SK-N-SH treated with all-trans-retinoic acid at 6 μM for 48 hours (cell line): ENCODE results near the gene ARID4B.
"Not testable (repeated sequence)": the region's sequence is repeated elsewhere in the genome, so short reads cannot be mapped to it uniquely, and the experiment has no call there.

Experiments used
- ATAC-seq: fragments of 200-7000 bp; cut with Tn5 transposase; 3 replicates; pipeline ENCODE4 v1.9.1; 2020; ENCODE audit warnings: mild to moderate bottlenecking, moderate library complexity
- ARNTL ChIP-seq: fragments of 450-650 bp; formaldehyde crosslinking; IDR thresholded peaks from 2 replicates; pipeline ENCODE4 v1.5.0; 2020; ENCODE audit warnings: low read depth, mild to moderate bottlenecking, moderate library complexity, borderline replicate concordance
- BACH2 ChIP-seq: fragments of 250-450 bp; sonication (Bioruptor Pico); IDR thresholded peaks from 2 replicates; pipeline ENCODE4 v1.9.0; 2021; ENCODE audit warnings: mild to moderate bottlenecking, borderline replicate concordance
- CSDC2 ChIP-seq: fragments of 250-450 bp; sonication (Bioruptor Pico); IDR thresholded peaks from 2 replicates; pipeline ENCODE4 v1.5.0; 2020; ENCODE audit warnings: mild to moderate bottlenecking, moderate library complexity
- ESRRG ChIP-seq: fragments of 250-450 bp; sonication (Bioruptor Pico); IDR thresholded peaks from 2 replicates; pipeline ENCODE4 v1.6.1; 2021; ENCODE audit warnings: mild to moderate bottlenecking
- GLIS3 ChIP-seq: fragments of 250-450 bp; sonication (Bioruptor Pico); IDR thresholded peaks from 2 replicates; pipeline ENCODE4 v1.5.0; 2020; ENCODE audit warnings: mild to moderate bottlenecking, moderate library complexity
- ISL1 ChIP-seq: fragments of 250-450 bp; sonication (Bioruptor Pico); IDR thresholded peaks from 2 replicates; pipeline ENCODE4 v2.1.2; 2022; ENCODE audit warnings: mild to moderate bottlenecking, moderate library complexity
- OSR1 ChIP-seq: fragments of 250-450 bp; sonication (Bioruptor Pico); IDR thresholded peaks from 2 replicates; pipeline ENCODE4 v1.8.0; 2022; ENCODE audit warnings: moderate library complexity, mild to moderate bottlenecking, inconsistent platforms
- PATZ1 ChIP-seq: fragments of 250-450 bp; sonication (Bioruptor Pico); IDR thresholded peaks from 2 replicates; pipeline ENCODE4 v1.8.0; 2020; ENCODE audit warnings: mild to moderate bottlenecking, moderate library complexity, borderline replicate concordance
- PPARA ChIP-seq: fragments of 250-450 bp; sonication (Bioruptor Pico); IDR thresholded peaks from 2 replicates; pipeline ENCODE4 v1.5.0; 2020; ENCODE audit warnings: mild to moderate bottlenecking, borderline replicate concordance
- RARB ChIP-seq: fragments of 250-450 bp; sonication (Bioruptor Pico); IDR thresholded peaks from 2 replicates; pipeline ENCODE4 v1.8.0; 2021; ENCODE audit warnings: mild to moderate bottlenecking, moderate library complexity
- SNAI2 ChIP-seq: fragments of 250-450 bp; sonication (Bioruptor Pico); IDR thresholded peaks from 2 replicates; pipeline ENCODE4 v1.5.0; 2020; ENCODE audit warnings: mild to moderate bottlenecking, moderate library complexity
- TCF4 ChIP-seq: fragments of 250-450 bp; sonication (Bioruptor Pico); IDR thresholded peaks from 2 replicates; pipeline ENCODE4 v1.8.0; 2021; ENCODE audit warnings: mild to moderate bottlenecking, moderate library complexity, borderline replicate concordance
- TOX ChIP-seq: fragments of 250-450 bp; sonication (Bioruptor Pico); IDR thresholded peaks from 2 replicates; pipeline ENCODE4 v1.8.0; 2021; ENCODE audit warnings: mild to moderate bottlenecking, moderate library complexity, borderline replicate concordance
- TSHZ2 ChIP-seq: fragments of 250-450 bp; sonication (Bioruptor Pico); IDR thresholded peaks from 2 replicates; pipeline ENCODE4 v1.5.0; 2020; ENCODE audit warnings: mild to moderate bottlenecking, moderate library complexity
- ZC3H10 ChIP-seq: fragments of 250-450 bp; sonication (Bioruptor Pico); IDR thresholded peaks from 2 replicates; pipeline ENCODE4 v1.5.1; 2021; ENCODE audit warnings: mild to moderate bottlenecking, moderate library complexity
- ZFP3 ChIP-seq: fragments of 250-450 bp; sonication (Bioruptor Pico); IDR thresholded peaks from 2 replicates; pipeline ENCODE4 v1.5.0; 2020; ENCODE audit warnings: mild to moderate bottlenecking, moderate library complexity
- ZFP30 ChIP-seq: fragments of 450-650 bp; formaldehyde crosslinking; IDR thresholded peaks from 2 replicates; pipeline ENCODE4 v1.5.0; 2022; ENCODE audit warnings: mild to moderate bottlenecking, moderate library complexity
- ZNF70 ChIP-seq: fragments of 450-650 bp; formaldehyde crosslinking; IDR thresholded peaks from 2 replicates; pipeline ENCODE4 v1.5.0; 2020; ENCODE audit warnings: mild to moderate bottlenecking, moderate library complexity
- ZNF8 ChIP-seq: fragments of 450-650 bp; formaldehyde crosslinking; IDR thresholded peaks from 2 replicates; pipeline ENCODE4 v1.5.0; 2020; ENCODE audit warnings: mild to moderate bottlenecking, moderate library complexity
- TF ChIP-seq, protein P1 (sequence below): fragments of 250-450 bp; sonication (Bioruptor Pico); IDR thresholded peaks from 2 replicates; pipeline ENCODE4 v1.8.0; 2021; ENCODE audit warnings: low read depth, mild to moderate bottlenecking, moderate library complexity, borderline replicate concordance
- TF ChIP-seq, protein P2 (sequence below): fragments of 250-450 bp; sonication (Bioruptor Pico); IDR thresholded peaks from 2 replicates; pipeline ENCODE4 v1.5.1; 2020; ENCODE audit warnings: low read depth, mild to moderate bottlenecking, moderate library complexity
- TF ChIP-seq, protein P3 (sequence below): fragments of 250-450 bp; sonication (Bioruptor Pico); IDR thresholded peaks from 2 replicates; pipeline ENCODE4 v1.5.1; 2021; ENCODE audit warnings: mild to moderate bottlenecking, moderate library complexity

ARID4B gene

DNA sequence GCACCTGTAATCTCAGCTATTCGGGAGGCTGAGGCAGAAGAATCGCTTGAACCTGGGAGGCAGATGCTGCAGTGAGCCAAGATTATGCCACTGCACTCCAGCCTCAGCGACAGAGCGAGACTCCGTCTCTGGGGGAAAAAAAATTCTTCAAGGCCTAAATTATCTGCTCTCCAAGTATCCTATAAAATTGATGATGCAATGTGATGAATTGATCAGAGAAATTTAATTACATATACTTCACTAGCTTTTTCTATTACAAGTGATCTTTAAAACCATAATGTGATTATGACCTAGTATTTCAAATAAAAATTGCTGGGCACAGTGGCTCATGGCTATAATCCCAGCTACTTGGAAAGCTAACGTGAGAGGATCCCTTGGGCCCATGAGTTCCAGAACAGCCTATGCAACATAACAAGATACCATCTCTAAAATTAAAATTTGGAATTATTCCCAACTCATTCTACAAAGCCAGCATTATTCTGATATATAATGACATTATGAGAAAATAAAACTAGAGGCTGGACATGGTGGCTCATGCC is 43.7 kb downstream of the ARID4B start:
- TF ChIP-seq ARNTL (CRISPR knock-in tag), result no peak
- TF ChIP-seq CSDC2 (CRISPR knock-in tag), result no peak
- TF ChIP-seq ESRRG, result no peak
- TF ChIP-seq ZFP3, result no peak
- TF ChIP-seq PPARA, result no peak
- TF ChIP-seq TSHZ2 (CRISPR knock-in tag), result no peak
- TF ChIP-seq OSR1 (CRISPR knock-in tag), result no peak
- TF ChIP-seq, protein P1, sequence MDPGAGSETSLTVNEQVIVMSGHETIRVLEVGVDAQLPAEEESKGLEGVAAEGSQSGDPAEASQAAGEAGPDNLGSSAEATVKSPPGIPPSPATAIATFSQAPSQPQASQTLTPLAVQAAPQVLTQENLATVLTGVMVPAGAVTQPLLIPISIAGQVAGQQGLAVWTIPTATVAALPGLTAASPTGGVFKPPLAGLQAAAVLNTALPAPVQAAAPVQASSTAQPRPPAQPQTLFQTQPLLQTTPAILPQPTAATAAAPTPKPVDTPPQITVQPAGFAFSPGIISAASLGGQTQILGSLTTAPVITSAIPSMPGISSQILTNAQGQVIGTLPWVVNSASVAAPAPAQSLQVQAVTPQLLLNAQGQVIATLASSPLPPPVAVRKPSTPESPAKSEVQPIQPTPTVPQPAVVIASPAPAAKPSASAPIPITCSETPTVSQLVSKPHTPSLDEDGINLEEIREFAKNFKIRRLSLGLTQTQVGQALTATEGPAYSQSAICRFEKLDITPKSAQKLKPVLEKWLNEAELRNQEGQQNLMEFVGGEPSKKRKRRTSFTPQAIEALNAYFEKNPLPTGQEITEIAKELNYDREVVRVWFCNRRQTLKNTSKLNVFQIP (CRISPR knock-in tag), result no peak
- no peak for TF ChIP-seq ZNF70 (CRISPR knock-in tag)
- no peak for TF ChIP-seq PATZ1 (CRISPR knock-in tag)
- TF ChIP-seq TCF4, result no peak
- TF ChIP-seq, protein P2, sequence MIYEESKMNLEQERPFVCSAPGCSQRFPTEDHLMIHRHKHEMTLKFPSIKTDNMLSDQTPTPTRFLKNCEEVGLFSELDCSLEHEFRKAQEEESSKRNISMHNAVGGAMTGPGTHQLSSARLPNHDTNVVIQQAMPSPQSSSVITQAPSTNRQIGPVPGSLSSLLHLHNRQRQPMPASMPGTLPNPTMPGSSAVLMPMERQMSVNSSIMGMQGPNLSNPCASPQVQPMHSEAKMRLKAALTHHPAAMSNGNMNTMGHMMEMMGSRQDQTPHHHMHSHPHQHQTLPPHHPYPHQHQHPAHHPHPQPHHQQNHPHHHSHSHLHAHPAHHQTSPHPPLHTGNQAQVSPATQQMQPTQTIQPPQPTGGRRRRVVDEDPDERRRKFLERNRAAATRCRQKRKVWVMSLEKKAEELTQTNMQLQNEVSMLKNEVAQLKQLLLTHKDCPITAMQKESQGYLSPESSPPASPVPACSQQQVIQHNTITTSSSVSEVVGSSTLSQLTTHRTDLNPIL, result no peak
- TF ChIP-seq ZNF8 (CRISPR knock-in tag), result no peak
- no peak for TF ChIP-seq ZC3H10
- TF ChIP-seq, protein P3, sequence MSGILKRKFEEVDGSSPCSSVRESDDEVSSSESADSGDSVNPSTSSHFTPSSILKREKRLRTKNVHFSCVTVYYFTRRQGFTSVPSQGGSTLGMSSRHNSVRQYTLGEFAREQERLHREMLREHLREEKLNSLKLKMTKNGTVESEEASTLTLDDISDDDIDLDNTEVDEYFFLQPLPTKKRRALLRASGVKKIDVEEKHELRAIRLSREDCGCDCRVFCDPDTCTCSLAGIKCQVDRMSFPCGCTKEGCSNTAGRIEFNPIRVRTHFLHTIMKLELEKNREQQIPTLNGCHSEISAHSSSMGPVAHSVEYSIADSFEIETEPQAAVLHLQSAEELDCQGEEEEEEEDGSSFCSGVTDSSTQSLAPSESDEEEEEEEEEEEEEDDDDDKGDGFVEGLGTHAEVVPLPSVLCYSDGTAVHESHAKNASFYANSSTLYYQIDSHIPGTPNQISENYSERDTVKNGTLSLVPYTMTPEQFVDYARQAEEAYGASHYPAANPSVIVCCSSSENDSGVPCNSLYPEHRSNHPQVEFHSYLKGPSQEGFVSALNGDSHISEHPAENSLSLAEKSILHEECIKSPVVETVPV (CRISPR knock-in tag), result no peak
- TF ChIP-seq RARB, result no peak
- no peak for TF ChIP-seq TOX (CRISPR knock-in tag)
- no peak for ATAC-seq

GRCh38 chr1:235283636-235284035 is 44.3 kb downstream of the ARID4B start:
- not testable (repeated sequence) for ATAC-seq

- no peak for TF ChIP-seq ZFP3
- no peak for ATAC-seq
Measured at GRCh38 chr1:235280467-235280866, 47.5 kb downstream of the ARID4B start.

GRCh38 chr1:235279694-235280093 is 48.3 kb downstream of the ARID4B start:
- ATAC-seq, result no peak
- TF ChIP-seq, protein P3 (CRISPR knock-in tag), result no peak
- no peak for TF ChIP-seq TSHZ2 (CRISPR knock-in tag)
- no peak for TF ChIP-seq BACH2 (CRISPR knock-in tag)
- TF ChIP-seq SNAI2 (CRISPR knock-in tag), result no peak
- no peak for TF ChIP-seq ZC3H10
- TF ChIP-seq GLIS3 (CRISPR knock-in tag), result no peak
- TF ChIP-seq ISL1 (CRISPR knock-in tag), result no peak
- no peak for TF ChIP-seq ESRRG
- no peak for TF ChIP-seq ZNF8 (CRISPR knock-in tag)
- no peak for TF ChIP-seq ZFP30 (CRISPR knock-in tag)
- TF ChIP-seq, protein P1 (CRISPR knock-in tag), result no peak
